GM19238 (cell line): ENCODE results near the gene TMEM61.
"Not testable (repeated sequence)": the region's sequence is repeated elsewhere in the genome, so short reads cannot be mapped to it uniquely, and the experiment has no call there.

Experiments
- DNase-seq: peaks from one replicate; pipeline ENCODE4 v3.0.0; 2011; ENCODE audit warnings: low spot score; ENCODE audit not compliant: insufficient read length

TMEM61 gene

DNA sequence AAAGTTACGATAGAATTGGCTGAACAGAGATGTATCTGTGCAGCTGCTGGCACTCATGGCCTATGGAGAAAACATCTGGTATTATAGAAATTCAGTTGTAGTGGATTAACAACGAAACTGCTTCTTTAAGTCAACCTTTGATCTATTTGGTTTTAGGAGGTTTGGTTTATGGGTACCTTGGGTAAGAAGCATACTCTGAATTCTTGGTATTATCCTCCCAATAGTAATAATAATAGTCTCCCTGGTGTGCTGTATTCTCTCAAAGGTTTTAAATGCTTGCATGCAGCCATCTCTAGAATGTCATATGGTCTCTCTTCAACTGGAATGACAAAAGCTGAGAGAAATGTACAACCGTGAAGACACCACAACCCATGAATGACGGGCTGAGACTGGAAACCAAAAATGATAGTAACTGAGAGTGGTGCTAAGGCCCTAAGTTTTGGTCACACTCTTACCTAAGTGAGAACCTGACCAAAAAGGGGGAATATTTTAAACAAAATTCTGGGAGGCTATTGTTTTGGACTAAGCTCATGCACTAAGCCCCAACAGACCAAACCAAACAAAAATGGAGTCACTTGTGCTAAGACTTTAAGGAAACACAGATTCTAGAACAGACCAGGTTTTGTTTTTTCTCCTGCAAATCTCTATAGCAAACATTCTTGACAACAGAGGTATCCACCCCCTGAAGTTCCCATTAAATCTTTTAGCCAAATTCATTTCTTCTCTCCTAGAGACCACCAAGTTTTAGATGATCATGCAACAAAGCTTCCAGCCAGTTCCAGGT, 17.6 kb upstream of the TMEM61 start:
- no peak for DNase-seq

DNA sequence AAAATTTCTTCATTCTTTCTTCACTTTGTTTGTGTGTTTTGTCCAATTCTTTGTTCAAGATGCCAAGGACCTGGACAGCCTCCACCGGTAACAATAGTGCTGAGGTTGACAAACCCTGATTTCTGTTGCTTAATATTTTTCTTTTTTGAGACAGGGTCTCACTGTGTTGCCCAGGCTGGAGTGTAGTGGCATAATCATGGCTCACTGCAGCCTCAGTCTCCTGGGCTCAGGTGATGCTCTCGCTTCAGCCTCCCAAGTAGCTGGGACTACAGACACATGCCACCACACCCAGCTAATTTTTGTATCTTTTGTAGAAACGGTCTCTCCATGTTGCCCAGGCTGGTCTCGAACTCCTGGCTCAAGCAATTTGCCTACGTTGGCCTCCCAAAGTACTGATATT, 16.6 kb upstream of the TMEM61 start:
- not testable (repeated sequence) for DNase-seq

DNA sequence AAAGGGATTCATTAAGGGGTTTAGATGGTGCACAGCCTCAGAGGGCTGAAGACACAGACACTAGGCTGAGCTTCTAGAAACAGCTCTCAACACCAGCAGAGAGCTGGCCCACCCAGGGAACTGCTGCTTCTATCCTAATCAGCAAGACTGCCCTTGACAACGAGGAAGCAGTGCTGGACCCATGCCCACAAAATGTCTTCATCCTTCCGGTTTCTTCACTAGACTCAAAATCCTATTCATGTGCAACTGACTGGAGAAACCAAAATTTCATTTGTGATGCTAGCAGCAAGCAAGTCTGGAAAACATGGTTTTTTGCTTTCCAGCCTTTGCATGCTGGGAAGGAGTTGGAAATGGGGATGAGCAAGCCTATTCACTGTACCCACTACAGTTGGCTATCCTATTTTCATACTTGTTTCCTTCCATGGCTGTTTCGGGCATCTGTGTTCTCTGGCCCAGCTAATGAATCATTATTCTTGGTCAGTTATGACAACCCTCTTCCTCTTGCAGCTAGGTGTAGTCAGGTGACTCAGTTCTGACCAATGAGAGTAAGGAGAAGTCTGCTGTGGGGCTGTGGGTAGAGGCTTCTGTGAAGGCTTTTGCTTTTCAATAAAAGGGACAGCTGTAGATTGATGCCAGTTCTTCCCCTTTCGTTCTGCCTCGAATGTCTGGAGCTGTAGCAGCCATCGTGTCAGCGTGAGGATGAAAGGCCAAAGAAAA, 14.6 kb upstream of the TMEM61 start:
- no peak for DNase-seq

DNA sequence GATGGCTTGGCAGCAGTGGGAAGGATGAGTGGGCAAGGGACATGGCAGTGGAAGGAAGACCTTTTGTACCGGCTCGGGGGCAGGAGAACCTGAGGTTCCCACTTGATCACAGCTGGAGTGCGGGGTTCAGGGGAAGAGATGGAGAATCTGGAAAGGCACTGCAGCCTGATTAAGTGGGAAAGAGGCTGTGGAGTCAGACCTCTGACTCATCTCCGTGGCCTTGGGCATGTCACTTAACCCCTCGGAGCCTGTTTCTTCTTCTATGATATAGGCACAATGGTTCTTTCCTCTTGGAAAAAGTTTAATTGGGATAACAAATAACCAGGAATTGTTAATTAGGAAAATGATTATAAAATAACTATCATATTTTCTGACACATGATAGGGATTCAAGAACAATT, 13.1 kb upstream of the TMEM61 start:
- no peak for DNase-seq

DNA sequence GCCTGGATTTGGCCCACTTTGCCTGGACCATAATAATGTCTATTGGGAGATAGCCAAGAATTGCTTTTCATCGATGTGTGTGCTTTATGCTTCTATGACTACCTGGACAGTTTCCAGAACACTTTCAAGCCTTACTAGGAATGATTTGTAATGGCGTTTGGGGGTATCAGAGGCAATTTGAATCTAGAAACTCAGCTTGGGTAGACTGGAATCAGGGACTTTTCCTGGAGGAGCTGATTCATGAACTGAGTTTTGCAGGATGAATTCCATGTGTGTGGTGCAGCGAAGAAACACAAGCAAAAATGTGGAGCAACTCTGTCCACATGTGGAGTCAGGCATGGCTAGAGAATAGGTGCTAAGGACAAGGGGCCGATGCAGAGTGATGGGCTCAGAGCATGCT, 11.9 kb upstream of the TMEM61 start:
- DNase-seq: no peak

DNA sequence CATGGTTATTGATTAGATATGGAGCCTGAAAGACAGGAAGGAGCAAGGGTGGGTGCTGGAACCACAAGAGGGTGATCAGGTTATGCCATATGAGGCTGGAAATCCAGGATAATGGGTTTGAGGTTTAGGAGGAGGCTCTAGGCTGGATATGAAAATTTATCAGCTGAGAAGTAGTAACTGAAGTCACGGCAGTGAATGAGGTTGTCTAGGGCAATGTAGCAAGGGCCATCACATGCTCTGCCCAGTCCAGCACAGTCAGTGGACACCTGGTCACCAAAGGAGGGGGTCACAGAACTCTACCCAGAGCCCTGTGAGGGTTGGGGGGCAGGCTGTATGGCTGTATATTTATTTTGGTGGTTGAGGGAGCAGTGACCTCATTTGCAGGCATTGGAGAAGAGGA, 10.5 kb upstream of the TMEM61 start:
- DNase-seq: no peak

DNA sequence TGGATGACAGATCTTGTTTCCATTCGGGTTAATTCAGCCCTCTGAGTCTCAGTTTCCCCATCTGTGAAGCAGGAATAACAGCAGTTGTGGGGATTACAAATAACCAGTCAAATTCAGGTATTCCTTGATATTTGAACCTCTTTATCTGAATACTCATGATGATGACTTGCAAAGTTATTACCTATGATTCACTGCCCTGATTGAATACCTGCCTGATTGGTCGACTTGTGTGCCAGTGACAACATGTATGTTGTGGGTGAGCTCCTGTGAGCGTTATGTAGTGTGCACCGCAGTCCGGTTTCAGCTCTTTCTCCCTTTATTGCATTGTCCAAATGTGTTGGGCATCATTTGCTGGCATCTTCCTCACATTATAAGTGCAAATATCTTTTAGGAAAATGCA, 9.5 kb upstream of the TMEM61 start:
- no peak for DNase-seq

DNA sequence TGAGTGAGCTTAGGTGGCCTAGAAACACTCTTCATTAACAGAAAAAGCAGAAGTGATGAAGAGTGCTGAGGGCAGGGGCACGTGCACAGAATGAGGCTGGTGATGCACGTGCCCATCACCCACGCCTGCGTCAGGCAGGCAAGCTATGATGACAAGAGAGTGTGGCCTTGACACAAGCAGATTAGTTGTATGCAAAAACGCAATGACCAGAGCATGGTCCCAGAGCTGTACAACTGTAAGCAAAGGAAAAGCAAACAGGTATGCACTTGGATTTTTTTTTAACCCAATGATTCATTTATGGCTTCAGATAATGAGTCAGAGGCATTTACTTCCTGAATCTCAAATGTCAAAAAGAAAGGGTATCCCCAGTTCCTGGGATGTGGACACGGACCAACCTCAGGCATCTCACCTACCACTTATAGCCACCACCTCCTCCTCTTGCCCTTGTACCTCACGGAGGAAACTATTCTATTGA, 9.1 kb upstream of the TMEM61 start:
- DNase-seq: no peak

DNA sequence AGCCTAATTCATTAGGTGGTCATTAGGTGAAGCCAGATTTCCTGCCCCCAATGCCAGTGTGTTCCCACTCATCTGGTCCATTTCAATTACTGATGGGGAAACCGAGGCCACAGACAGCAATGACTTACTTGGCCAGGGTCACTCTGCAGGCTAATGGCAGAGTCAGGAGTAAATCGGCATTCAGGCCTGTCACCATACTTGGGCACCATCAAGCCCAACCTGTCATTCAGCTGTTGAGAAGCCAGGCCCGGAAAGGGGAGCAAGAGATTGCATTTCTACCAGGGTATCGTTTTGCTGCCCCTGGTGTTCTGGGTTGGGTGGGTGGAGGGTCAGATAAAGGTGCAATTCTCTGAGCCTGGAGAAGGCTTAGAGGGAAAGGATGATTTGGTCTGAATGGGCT, 8.0 kb upstream of the TMEM61 start:
- no peak for DNase-seq

DNA sequence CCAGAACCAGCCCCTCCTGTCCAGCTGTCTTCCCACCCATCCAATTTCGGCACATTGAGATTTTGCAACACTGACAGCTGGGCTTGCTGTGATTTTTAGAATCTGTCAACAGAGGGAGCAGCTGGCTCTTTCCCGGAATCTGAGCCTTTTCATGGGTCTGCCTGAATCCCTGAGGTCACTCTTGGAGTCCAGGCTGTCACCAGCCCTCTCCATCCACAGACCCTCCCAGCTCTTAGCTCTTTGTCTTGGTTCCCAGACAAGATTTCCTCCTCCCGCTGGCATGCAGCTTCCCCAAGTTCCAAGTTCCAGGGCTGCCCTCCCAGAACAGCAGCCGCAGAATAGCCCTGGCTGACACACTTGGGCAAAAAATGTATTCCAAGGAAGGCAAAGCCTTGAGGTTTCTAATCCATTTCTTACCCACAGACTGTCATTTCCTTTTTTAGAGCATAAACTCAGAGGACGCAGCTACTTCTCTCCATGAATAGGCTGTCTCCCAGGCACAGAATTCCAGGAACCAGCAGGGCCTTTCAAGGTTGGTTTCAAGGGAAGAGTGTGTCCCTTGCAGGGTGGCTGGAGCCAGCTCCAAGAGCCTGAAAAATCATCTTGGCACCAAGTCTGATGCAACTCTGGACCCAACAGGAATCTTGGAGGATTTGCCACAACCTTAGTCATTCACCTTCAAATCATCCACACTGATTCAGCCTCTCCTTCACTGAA, 7.1 kb upstream of the TMEM61 start:
- DNase-seq: no peak

DNA sequence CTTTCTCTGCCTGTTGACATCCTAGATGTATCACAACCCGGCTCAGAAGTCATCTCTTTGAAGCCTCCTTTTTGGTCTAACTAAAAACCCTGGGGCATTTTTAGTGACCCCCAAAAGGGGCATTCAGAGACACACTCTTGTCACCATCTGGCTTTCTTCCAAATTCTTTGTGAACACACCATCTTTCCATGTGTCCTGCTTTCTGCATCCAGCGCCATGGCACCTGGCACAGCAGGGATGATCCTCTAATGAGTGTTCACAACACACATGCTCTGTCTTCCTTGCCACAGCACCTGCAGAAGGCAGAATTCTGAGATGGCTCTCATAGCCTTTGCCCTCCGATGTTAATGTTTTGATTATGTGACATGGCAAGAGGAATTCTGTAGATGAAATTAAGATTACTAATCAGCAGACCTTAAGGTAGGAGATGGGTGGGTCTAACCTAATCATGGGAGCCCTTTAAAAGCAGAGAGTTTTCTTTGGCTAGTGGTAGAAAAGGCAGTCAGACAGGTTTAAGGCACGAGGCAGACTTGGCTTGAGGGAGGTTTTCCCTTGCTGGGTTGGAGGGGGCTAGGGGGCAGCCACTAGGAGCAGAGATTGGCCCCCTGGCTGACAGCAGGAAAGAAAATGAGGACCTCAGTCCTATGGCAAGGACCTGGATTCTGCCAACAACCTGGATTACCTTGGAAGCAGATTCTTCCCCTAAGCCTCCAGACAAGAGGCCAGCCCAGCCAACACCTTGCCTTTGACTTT, 4.9 kb upstream of the TMEM61 start:
- DNase-seq: no peak

DNA sequence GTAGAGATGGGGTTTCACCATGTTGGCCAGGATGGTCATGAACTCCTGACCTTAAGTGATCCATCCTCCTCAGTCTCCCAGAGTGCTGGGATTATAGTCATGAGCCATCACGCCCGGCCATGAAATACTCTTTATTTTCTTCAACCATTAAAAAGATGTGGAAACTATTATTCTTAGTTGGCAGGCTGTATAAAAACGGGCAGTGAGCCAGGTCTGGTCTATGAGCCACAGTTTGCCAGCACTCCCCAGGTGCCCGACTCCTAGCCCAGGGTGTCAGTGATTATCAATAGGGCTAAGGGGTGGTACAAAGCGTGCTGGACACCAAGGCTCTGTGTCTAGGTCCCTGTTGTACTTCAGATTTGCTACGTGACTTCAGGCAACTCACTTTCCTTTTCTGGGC, 3.7 kb upstream of the TMEM61 start:
- no peak for DNase-seq

DNA sequence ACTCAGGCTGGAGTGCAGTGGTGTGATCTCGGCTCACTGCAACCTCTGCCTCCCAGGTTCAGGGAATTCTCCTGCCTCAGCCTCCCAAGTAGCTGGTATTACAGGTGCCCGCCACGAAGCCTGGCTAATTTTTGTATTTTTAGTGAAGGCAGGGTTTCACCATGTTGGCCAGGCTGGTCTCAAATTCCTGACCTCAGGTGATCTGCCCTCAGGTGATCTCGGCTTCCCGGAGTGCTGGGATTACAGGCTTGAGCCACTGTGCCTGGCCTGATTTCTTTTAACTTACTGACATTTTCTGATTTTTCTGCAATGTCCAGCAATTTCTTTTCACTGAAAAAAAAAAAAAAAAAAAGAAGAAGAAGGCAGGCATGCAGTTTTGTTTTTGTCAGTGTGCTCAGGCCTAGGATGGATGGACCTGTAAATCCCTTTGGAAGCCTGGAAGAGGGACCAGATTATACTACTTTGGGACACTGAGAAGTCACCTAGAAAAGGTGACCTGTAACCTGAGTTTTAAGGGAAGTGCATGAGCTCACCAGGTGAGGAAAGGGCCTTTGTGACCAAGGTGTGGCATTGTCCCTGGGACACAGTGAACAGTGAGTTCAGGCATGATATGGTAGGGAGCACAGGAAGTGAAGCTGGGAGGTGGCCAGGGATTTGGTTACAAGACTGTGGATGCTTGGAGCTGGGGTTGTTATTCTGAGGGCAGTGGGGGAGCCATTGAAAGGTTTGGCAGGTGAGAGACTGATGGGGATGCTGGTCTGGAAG, 2.7 kb upstream of the TMEM61 start:
- DNase-seq: no peak

DNA sequence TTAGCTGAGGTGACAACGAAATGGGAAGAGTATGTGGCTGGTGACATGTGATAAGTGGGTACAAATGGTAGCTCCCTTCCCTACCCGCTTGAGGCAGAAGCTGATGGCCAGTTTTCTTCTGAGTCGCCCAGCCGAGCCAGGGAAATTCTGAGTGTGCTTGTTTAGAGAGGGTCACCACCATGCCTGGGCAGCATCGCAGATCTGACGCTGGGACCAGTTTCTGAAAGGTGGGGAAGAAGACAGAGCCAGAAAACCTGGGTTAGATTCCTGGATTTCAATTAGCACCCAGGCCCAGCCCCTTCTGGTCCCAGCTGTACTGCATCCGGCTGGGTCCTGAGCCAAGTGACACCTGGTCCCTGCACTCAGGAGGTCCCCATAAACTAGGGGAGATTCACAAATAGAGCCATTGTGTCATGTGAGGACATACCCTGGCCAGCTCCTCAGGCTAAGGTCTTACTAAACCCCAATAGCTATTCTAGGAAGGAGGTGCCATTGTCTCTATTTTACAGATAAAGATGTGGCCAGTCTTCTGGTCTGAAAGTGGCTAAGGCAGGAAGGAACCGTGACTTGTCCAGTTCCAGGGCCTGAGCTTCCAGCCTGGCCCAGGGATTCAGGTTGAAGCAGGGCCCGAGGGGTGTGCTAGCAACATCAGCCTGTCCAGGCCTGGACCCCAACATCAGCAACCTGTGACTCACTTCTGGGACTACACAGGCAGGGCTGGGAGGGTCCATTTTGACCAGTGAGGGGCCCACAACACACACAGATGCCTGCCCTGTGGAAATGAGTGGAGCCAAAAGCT, 1.7 kb upstream of the TMEM61 start:
- DNase-seq: no peak

DNA sequence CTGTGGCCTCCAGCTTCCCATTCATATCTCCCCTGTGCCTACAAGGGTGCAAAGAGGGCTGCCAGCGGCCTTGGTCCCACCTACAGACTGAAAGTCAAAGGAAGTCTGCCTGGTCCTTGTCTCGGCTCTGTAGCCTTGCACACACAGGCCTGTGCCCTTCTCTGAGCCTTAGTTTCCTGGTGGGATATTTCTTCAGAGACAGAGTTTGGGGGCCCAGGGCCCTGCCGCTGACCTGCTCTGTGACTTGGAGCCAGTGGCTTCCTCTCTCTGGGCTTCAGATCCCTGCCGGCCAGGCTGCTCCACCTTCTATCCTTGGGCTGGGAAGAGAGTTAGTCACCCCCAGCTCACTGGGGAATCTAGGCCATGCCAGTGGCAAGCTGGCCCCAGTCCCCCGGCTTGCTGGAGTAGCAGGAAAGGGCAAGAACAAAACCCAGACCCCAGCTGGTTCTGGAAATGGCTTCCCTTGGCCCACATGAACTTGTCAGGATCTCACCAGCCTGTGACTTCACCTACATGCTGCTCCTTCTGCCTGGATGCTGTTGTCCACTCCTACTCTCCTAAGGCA, 1.0 kb upstream of the TMEM61 start:
- DNase-seq: no peak

DNA sequence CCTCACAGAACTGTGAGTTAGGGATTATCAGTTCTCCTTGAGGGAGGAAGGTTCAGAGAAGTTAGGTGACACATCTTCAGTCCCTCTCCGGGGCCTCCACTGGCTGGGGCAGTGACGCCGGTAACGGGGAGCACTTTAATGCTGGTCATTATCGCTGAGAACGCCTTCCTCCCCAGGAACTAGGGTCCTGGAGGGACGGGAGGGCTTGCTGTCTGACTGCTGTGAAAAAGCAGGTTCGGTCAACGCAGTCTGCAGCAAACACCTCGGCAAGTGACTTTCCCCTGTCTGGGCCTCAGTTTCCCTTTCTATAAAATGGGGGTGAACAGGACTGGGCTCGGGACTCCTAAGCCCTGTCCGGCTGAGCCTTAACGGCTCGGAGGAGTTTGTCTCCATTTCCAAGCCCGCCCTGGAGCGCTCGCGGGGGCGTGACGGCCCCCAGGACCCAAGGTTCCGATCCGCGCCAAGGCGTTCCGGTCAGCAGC, 341 bp upstream of the TMEM61 start:
- DNase-seq: no peak

DNA sequence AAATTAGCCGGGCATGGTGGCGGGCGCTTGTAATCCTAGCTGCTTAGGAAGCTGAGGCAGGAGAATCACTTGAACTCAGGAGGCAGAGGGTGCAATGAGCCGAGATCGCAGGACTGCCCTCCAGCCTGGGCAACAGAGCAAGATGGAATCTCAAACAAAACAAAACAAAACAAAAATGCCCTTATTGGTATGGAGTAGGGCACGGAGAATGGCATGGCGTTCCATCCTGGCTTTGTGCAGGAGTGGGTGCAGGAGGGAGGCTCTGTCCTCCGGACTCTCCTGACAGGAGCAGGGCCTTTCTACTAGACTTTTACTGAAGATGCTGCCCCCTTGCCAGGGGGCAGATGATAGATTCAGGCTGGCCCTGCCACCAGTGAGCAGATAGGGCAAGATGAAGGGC, 1.0 kb downstream of the TMEM61 start:
- no peak for DNase-seq

DNA sequence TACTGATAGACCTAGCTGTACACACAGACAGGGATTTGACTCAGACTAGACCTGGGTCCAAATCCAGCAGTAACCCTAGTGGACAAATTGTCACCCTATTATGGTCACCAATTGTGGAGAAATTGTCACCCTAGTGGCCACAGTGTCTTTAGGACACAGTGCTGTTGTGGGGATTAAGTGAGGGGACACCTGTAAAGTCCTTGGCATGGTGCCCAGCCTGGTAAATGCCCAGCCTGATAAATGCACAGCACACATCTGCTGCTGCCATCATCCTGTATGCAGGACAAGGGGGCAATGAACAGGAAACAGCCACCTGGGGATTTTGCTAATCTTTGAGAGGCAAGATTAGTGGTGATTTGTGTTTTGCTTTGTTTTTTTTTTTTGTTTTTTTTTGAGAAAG, 2.3 kb downstream of the TMEM61 start:
- DNase-seq: no peak

DNA sequence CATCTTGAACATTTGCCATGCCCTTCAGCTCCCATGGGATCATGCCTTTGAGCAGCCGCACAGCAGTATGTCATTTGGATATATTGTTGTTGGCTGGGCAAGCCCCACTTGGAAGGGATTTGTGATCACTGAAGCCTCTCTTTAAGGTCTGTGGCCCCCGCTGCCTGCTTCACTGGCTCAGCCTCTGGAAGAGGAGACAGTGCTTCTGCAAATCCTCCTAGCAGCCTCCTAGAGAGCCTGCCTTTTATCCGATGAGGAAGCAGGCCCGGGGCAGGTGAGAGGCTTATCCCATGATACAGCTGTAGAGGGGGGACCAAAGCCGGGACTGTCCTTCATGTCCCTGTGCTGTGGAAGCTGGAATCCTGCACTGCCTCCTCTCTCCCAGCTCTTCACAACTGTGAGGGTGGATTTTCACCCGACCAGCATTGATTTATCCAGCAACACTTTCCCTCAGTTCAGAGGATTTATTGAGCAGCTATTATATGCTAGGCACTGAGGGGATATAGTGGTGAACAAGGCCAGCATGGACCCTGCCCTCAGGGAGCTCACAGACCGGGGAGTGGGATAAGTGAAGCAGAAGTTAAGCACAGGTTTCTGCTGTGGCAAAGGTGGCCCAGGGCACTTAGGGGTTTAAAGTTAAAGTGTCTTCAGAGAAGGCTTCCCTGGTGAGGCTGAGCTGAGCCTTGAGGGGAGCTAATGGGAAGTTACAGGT, 3.9 kb downstream of the TMEM61 start:
- DNase-seq: no peak
